SK-N-SH (cell line): ENCODE data around the gene NOBOX. TPM values are rescaled to one million over a fixed set of nuclear protein-coding genes. Genes with fewer than 3 reads are reported as not detected.
"Not testable (repeated sequence)": the region's sequence is repeated elsewhere in the genome, so short reads cannot be mapped to it uniquely, and the experiment has no call there.

Source experiments
- CTCF ChIA-PET: fragments of 300-600, 350-600 bp; formaldehyde crosslinking; extraction: SDS; loops from one replicate; lab custom pipeline; 2021; lab: Yijun Ruan, JAX
- POLR2A ChIA-PET: fragments of 350-600 bp; sonication (Branson Sonifier 250); formaldehyde crosslinking; extraction: SDS; loops from one replicate; lab custom pipeline; 2020; ENCODE audit warnings: antibody characterized with exemption, inconsistent platforms; lab: Yijun Ruan, JAX
- DNase-seq: peaks from one replicate; pipeline ENCODE4 v3.0.0; 2012
- H2AFZ ChIP-seq: fragments of 200-600 bp; sonication (generic); 2 replicates; pipeline ENCODE4 v1.8.1; 2016; ENCODE audit warnings: antibody characterized with exemption, mild to moderate bottlenecking, low read depth
- H3F3A ChIP-seq: fragments of 200-600 bp; sonication (generic); replicated peaks from 2 replicates; pipeline ENCODE3; 2016; ENCODE audit warnings: antibody characterized with exemption, mild to moderate bottlenecking; ENCODE audit not compliant: insufficient read depth
- H3K27ac ChIP-seq, 2 experiments: fragments of 200-500 bp in 1 of 2; fragments of 200-600 bp in 1 of 2; sonication (Bioruptor generic) in 1 of 2; sonication (generic), shearing (Covaris generic) in 1 of 2; 2 replicates each; pipeline versions ENCODE4 v1.5.1 to v1.6.1; 2014 to 2016; ENCODE audit warnings: low read depth in 2 of 2, inconsistent platforms in 1 of 2, low read length in 1 of 2, mild to moderate bottlenecking in 1 of 2, mixed read lengths in 1 of 2
- H3K27me3 ChIP-seq: fragments of 200-600 bp; sonication (generic), shearing (Covaris generic); 2 replicates; pipeline ENCODE4 v1.6.1; 2016; ENCODE audit warnings: mixed run types; ENCODE audit not compliant: insufficient read depth
- H3K36me3 ChIP-seq, 2 experiments: fragments of 200-500 bp in 1 of 2; fragments of 200-600 bp in 1 of 2; sonication (Bioruptor generic) in 1 of 2; sonication (generic) in 1 of 2; replicated peaks in 1 of 2; 2 replicates each; pipeline versions ENCODE3 to v1.5.1; 2014 to 2016; ENCODE audit warnings: low read length in 1 of 2, mild to moderate bottlenecking in 1 of 2; ENCODE audit not compliant: insufficient read depth in 2 of 2, control insufficient read depth in 1 of 2
- H3K4me1 ChIP-seq, 2 experiments: fragments of 200-500 bp in 1 of 2; fragments of 200-600 bp in 1 of 2; sonication (Bioruptor generic) in 1 of 2; sonication (generic), shearing (Covaris generic) in 1 of 2; 2 replicates each; pipeline versions ENCODE4 v1.5.1 to v1.6.1; 2014 to 2016; ENCODE audit warnings: low read depth in 1 of 2, low read length in 1 of 2, mixed run types in 1 of 2; ENCODE audit not compliant: insufficient read depth in 2 of 2, control insufficient read depth in 1 of 2
- H3K4me2 ChIP-seq: fragments of 200-600 bp; sonication (generic), shearing (Covaris generic); 2 replicates; pipeline ENCODE4 v1.6.1; 2017; ENCODE audit warnings: mixed run types
- H3K4me3 ChIP-seq, 2 experiments: fragments of 200-500 bp in 1 of 2; fragments of 200-600 bp in 1 of 2; sonication (Bioruptor generic) in 1 of 2; sonication (generic), shearing (Covaris generic) in 1 of 2; 2 replicates each; pipeline versions ENCODE4 v1.5.1 to v1.8.1; 2014 to 2016; ENCODE audit warnings: low read depth in 2 of 2, inconsistent platforms in 1 of 2, low read length in 1 of 2, mild to moderate bottlenecking in 1 of 2, mixed read lengths in 1 of 2, moderate library complexity in 1 of 2
- H3K79me2 ChIP-seq: fragments of 200-600 bp; sonication (generic); 2 replicates; pipeline ENCODE4 v1.8.1; 2017; ENCODE audit warnings: mild to moderate bottlenecking; ENCODE audit not compliant: insufficient read depth
- H3K9ac ChIP-seq: fragments of 200-600 bp; sonication (generic); 2 replicates; pipeline ENCODE4 v1.6.1; 2017; ENCODE audit warnings: mixed run types
- H3K9me2 ChIP-seq: fragments of 200-600 bp; sonication (generic); 2 replicates; pipeline ENCODE4 v1.6.1; 2017; ENCODE audit warnings: mixed run types
- H3K9me3 ChIP-seq: fragments of 200-600 bp; sonication (generic); 2 replicates; pipeline ENCODE4 v1.6.1; 2017; ENCODE audit warnings: mixed run types, mild to moderate bottlenecking, moderate library complexity
- H4K20me1 ChIP-seq: fragments of 200-600 bp; sonication (generic); 2 replicates; pipeline ENCODE4 v1.6.1; 2017; ENCODE audit warnings: mild to moderate bottlenecking, mixed run types; ENCODE audit not compliant: insufficient read depth
- WGBS: methylation state at CpG from one replicate; pipeline ENCODE4 v1.1.6; 2017; ENCODE audit warnings: low lambda C conversion rate; 5-methylcytosine and 5-hydroxymethylcytosine counted together
- polyA plus RNA-seq, 3 experiments: library from polyadenylated mRNA; depleted of rRNA; stranded (reverse); fragments of >200 nt; gene quantifications; 2 replicates each; pipeline ENCODE4 v1.2.3, GENCODE V29; 2012
- small RNA-seq, 7 experiments: library from RNA; depleted of rRNA; stranded (forward); fragments of <200 nt; gene quantifications; one replicate each; pipeline ENCODE3, GENCODE V24; 2012

NOBOX gene
- polyA plus RNA-seq, 1 of the 3 experiments (the other 2 are of a cell fraction), result not detected

DNA sequence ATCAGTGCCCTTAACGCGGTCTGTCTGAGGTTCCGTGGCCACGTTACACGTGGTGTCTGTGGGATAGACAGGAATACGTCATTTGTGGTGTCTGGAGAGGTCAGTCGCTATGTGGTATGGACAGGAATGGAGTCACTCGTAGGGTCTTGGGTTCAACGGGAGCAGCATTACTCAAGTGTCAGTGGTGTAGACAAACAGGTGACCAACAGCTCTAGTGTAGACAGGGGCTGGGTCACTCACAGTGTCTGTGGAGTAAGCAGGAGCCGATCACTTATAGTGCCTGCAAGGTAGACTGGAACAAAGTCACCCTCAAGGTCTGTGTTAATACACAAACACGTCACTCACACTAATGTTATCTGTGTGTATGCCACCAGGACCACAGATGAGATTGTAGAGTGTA, 46.6 kb downstream of the NOBOX start:
- H3K27ac ChIP-seq, H3K79me2 ChIP-seq, H3F3A ChIP-seq, CTCF ChIA-PET, H3K4me3 ChIP-seq, H3K27me3 ChIP-seq, H3K4me2 ChIP-seq, POLR2A ChIA-PET, H3K9me2 ChIP-seq, DNase-seq, H3K9ac ChIP-seq, H3K4me1 ChIP-seq, H2AFZ ChIP-seq, H4K20me1 ChIP-seq, H3K36me3 ChIP-seq, H3K9me3 ChIP-seq: not testable (repeated sequence)
- WGBS, result 3% methylated on average over 2 of the region's 11 CpGs

DNA sequence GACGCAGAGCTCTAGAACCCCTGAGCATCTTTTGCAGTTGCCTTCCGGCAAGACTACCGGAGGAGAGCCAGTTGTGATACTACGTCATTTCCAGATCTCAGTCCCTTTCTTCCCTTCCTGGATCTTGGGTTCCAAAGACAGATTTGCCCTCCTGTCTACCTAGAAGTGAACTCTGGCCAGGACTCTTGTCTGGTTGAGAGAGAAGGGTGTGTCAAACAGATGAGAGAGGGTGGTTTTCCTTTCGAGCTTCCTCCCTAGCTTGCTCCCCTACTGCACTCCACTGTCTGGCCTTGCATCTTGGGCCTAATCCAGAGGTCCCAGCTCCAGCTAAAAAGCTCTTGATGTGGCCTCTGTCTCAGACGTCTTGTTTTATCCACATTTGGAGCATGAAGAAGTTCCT, 47.3 kb downstream of the NOBOX start:
- H3K9ac ChIP-seq, H4K20me1 ChIP-seq, H3K79me2 ChIP-seq, H3K4me3 ChIP-seq, H3K4me2 ChIP-seq, H3K36me3 ChIP-seq, DNase-seq, H3F3A ChIP-seq, H3K9me3 ChIP-seq, H3K27ac ChIP-seq, H2AFZ ChIP-seq, H3K9me2 ChIP-seq, H3K4me1 ChIP-seq, H3K27me3 ChIP-seq, POLR2A ChIA-PET, CTCF ChIA-PET: not testable (repeated sequence)
- no CpG with 5 or more reads among the region's 6 CpGs for WGBS

DNA sequence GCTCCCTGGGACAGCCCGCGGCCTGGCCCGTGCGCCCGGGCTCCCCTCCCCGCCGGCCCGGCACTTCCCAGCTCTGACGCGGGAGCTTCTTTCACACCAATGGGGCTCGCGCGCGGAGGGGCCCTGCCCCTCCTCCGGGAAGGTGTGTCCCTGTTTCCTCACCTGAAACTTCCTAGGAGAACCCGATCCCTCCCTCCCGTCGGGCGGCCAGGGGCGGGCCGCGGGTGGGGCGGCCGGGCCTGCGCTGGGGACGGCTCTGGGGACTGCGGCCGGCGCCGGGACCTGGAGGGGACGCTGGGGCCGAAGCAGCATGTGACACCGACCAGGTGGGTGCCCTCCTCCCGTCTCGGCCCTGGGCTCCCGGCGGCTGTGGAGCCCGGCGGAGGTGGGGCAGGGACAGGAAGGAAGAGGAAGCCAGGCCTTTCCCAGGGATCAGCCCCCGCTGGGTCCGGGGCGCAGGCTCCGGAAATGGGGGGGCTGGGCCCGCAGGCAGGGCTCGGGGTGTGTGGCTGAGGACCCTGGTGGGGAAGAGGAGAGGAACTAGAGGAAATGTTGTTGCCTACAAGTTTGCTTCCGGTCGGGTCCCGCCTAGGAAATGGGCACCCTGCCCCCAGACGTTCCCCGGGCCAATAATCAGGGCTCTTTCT, 48.2 kb downstream of the NOBOX start, which contains the start of gene ARHGEF5:
TSS of gene ARHGEF5 (plus strand) at position 227 of the 647 bp plus-strand sequence. CDS start 7,268 bp downstream, outside the sequence.
- CTCF ChIA-PET, H2AFZ ChIP-seq, H3K9ac ChIP-seq, H3K79me2 ChIP-seq, H3K27me3 ChIP-seq, H3K36me3 ChIP-seq, H3K4me2 ChIP-seq, H3K4me3 ChIP-seq, H4K20me1 ChIP-seq, POLR2A ChIA-PET, H3F3A ChIP-seq, H3K4me1 ChIP-seq, DNase-seq, H3K9me2 ChIP-seq, H3K9me3 ChIP-seq, H3K27ac ChIP-seq: not testable (repeated sequence)
- WGBS, result no CpG with 5 or more reads among the region's 50 CpGs

DNA sequence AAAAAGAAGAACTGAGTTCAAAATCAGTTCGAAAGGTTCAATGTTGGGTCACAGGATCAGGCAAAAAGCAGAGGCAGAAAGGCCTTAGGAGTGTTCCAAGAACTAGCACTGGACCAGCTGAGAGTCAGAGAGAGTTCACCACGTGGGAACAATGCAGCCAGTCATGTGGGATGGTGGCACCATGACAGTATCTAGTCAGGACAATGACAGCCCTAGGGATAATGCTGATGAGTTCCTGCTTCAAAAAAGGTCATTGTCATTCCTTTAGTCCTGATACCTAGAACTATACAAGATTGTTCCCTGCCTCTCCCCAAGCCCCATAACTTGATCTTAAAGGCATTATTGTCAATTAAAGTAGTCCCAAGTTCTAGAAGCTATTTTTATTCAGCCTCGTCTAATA, 51.8 kb downstream of the NOBOX start:
- DNase-seq, H3K4me3 ChIP-seq, H3K27ac ChIP-seq, H3K4me1 ChIP-seq, H3K9me3 ChIP-seq, H3K36me3 ChIP-seq, POLR2A ChIA-PET, H4K20me1 ChIP-seq, H3K9me2 ChIP-seq, CTCF ChIA-PET, H3K79me2 ChIP-seq, H2AFZ ChIP-seq, H3K4me2 ChIP-seq, H3F3A ChIP-seq, H3K27me3 ChIP-seq, H3K9ac ChIP-seq: not testable (repeated sequence)
- 9% methylated on average over 2 of the region's 3 CpGs for WGBS

DNA sequence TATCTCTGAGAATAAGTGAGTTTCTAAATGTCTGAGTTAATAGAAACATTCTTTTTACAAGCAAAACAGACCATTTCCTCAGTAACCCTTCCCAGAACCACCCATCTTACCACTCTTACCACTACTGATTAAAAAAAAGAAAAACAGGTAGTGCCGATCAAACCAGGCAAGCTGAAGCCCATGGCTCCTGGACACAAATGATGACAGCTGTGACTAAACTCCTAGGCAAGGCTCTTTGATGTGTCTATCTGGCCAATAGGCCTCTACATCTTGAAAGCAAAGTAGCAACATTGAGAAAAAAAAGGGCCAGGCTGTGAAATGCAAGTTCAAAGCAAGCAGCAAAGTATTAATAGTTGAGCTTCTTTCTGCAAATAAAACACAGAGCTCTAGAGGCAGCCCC, 54.9 kb downstream of the NOBOX start:
- H3K79me2 ChIP-seq, DNase-seq, H3K9ac ChIP-seq, H3K9me2 ChIP-seq, H4K20me1 ChIP-seq, H3K27me3 ChIP-seq, H3F3A ChIP-seq, H3K4me1 ChIP-seq, H3K4me3 ChIP-seq, H2AFZ ChIP-seq, CTCF ChIA-PET, H3K36me3 ChIP-seq, POLR2A ChIA-PET, H3K4me2 ChIP-seq, H3K27ac ChIP-seq, H3K9me3 ChIP-seq: not testable (repeated sequence)
- WGBS, result no CpG with 5 or more reads among the region's 1 CpG

Small RNAs within 50 kb of the gene (small RNA-seq; reads per million reads assigned to genes)
- gene RNU6ATAC40P, result 0 to 0.11 (median 0) reads per million in 7 experiments

Other genes with a start within 250 kb of the NOBOX start
- not detected in 2 replicates for gene CTAGE4, start 220.2 kb downstream of the NOBOX start, polyA plus RNA-seq (2012; rRNA removed)
- gene ARHGEF35, start 207.9 kb downstream of the NOBOX start, polyA plus RNA-seq (2012; rRNA removed), result 0.02 TPM in 1 of 2 replicates, not detected in the other
- not detected in 2 replicates for gene OR2A42, start 164.1 kb downstream of the NOBOX start, polyA plus RNA-seq (2012; rRNA removed)
- gene OR2A7, start 138.9 kb downstream of the NOBOX start, polyA plus RNA-seq (2012; rRNA removed), result not detected in 2 replicates
- gene CTAGE8, start 134.4 kb downstream of the NOBOX start, polyA plus RNA-seq (2012; rRNA removed), result not detected in 2 replicates
- not detected in 2 replicates for gene OR2A1, start 91.3 kb downstream of the NOBOX start, polyA plus RNA-seq (2012; rRNA removed)
- gene ARHGEF5, start 48.3 kb downstream of the NOBOX start, polyA plus RNA-seq (2012; rRNA removed), result 0.02 and 0.07 TPM in 2 replicates